Panc1 (cell line): Measurements from ENCODE around the gene SLC51B. TPM values are rescaled to one million over a fixed set of nuclear protein-coding genes. Genes with fewer than 3 reads are reported as not detected.

Experiments
- ATAC-seq: fragments of 200-7000 bp; cut with Tn5 transposase; 2 replicates; pipeline ENCODE4 v1.9.1; 2020; ENCODE audit warnings: mild to moderate bottlenecking, moderate library complexity
- BruUV-seq: library from RNA; stranded (reverse); fragments of 400-500 nt; replicated peaks from 2 replicates; lab custom pipeline; 2021; lab: Mats Ljungman, UMichigan
- CTCF ChIA-PET: fragments of 300-600 bp; sonication (Branson Sonifier 250); formaldehyde crosslinking; loops from one replicate; lab custom pipeline; 2022; ENCODE audit warnings: antibody characterized with exemption; lab: Charles Lee
- POLR2A ChIA-PET: fragments of 300-600 bp; sonication (Branson Sonifier 250); formaldehyde crosslinking; loops from one replicate; lab custom pipeline; 2022; ENCODE audit warnings: antibody characterized with exemption; lab: Charles Lee
- DNase-seq: peaks from one replicate; pipeline ENCODE4 v3.0.0-alpha.2; 2010; ENCODE audit warnings: low read depth, low spot score
- H3K27ac ChIP-seq: 2 replicates; pipeline ENCODE4 v1.5.1; 2011; ENCODE audit warnings: mild to moderate bottlenecking, low read length, inconsistent platforms
- H3K27me3 ChIP-seq: fragments of 200-500 bp; sonication (Bioruptor generic); 2 replicates; pipeline ENCODE4 v1.6.0; 2014; ENCODE audit warnings: low read length, inconsistent platforms; ENCODE audit not compliant: control insufficient read depth, insufficient read depth
- H3K36me3 ChIP-seq: fragments of 200-500 bp; sonication (Bioruptor generic); 2 replicates; pipeline ENCODE4 v1.5.1; 2014; ENCODE audit warnings: inconsistent platforms, mild to moderate bottlenecking, low read length, moderate library complexity; ENCODE audit not compliant: control insufficient read depth, insufficient read depth
- H3K4me1 ChIP-seq: 2 replicates; pipeline ENCODE4 v1.5.1; 2011; ENCODE audit warnings: inconsistent platforms, mild to moderate bottlenecking, low read length, moderate library complexity; ENCODE audit not compliant: control insufficient read depth, insufficient read depth
- H3K4me3 ChIP-seq, 2 experiments: 2 replicates each; pipeline ENCODE4 v1.5.1; 2011 to 2012; ENCODE audit warnings: low read depth in 2 of 2, low read length in 2 of 2, mild to moderate bottlenecking in 2 of 2, inconsistent platforms in 1 of 2, moderate library complexity in 1 of 2
- H3K9me3 ChIP-seq: fragments of 200-500 bp; sonication (Bioruptor generic); 2 replicates; pipeline ENCODE4 v1.5.1; 2014; ENCODE audit warnings: low read depth, mild to moderate bottlenecking, inconsistent platforms, low read length, moderate library complexity; ENCODE audit not compliant: control insufficient read depth, insufficient read depth
- POLR2AphosphoS5 ChIP-seq: IDR thresholded peaks from 2 replicates; pipeline ENCODE4 v1.6.1; 2012; ENCODE audit warnings: mild to moderate bottlenecking, low read depth, low read length, moderate library complexity
- SIN3A ChIP-seq: IDR thresholded peaks from 2 replicates; pipeline ENCODE4 v1.6.1; 2012; ENCODE audit warnings: low read depth, mild to moderate bottlenecking, low read length, moderate library complexity, borderline replicate concordance; ENCODE audit not compliant: insufficient read depth
- TCF7L2 ChIP-seq: IDR thresholded peaks from 2 replicates; pipeline ENCODE4 v1.6.1; 2011; ENCODE audit warnings: mild to moderate bottlenecking, low read depth, low read length, inconsistent platforms
- in situ Hi-C: cut with HindIII; loops from 2 replicates; pipeline ENCODE4 v1.10.0; 2016; ENCODE audit warnings: low sequenced_read_pairs, low pct_unique_long_range_greater_than_20kb
- intact Hi-C: fragments of 100-400 bp; cut with micrococcal nuclease; formaldehyde crosslinking; loops from one replicate; pipeline ENCODE4 v1.10.0; 2022; ENCODE audit not compliant: unreplicated experiment
- total RNA-seq: library from RNA; stranded (reverse); gene quantifications from one replicate; pipeline ENCODE4 v1.2.1, GENCODE V29; 2021; ENCODE audit not compliant: unreplicated experiment
- TF ChIP-seq, protein P1 (sequence below): fragments of 450-650 bp; IDR thresholded peaks from 2 replicates; pipeline ENCODE4 v1.5.1; 2017; ENCODE audit warnings: mild to moderate bottlenecking
- TF ChIP-seq, protein P2 (sequence below), 2 experiments: IDR thresholded peaks; 2 replicates each; pipeline ENCODE4 v1.6.1; 2011 to 2012; ENCODE audit warnings: low read depth in 2 of 2, control low read depth in 1 of 2, low read length in 1 of 2, mild to moderate bottlenecking in 1 of 2, moderate library complexity in 1 of 2; ENCODE audit not compliant: insufficient read depth in 1 of 2

The SLC51B gene
- total RNA-seq, 1 experiment from 2014 or later, result 0.51 TPM

DNA sequence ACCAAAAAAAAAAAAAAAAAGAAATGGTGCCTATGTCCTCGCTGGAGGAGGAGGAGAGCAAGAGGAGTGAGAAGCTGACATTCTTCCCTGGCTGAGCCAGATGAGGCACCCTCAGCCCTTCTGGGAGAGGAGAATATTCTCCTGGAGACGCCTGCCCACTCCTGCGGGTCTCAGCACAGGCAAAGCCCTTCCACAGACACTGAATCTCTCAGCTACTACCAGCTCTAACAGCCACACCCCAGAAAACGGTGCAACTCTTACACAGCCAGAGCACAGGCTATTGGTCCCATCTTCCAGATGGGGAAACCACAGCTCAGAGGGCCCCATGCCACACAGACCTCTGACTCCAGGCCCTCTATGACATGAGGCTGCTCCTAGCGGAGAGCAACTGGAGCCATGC, 16.9 kb downstream of the SLC51B start:
- ChIA-PET POLR2A (interaction anchor here (0.6 kb wide), 1 partner anchor 38 kb away, joined by 3 read pairs; no protein-coding TSS in a partner anchor), CTCF (interaction anchor here (0.6 to 1.3 kb wide), 3 partner anchors 10 to 25 kb away, joined by 3 to 9 read pairs (median 4); no protein-coding TSS in a partner anchor)
- H3K36me3 ChIP-seq, result no peaks in the 10 kb centered on the region
- H3K4me1 ChIP-seq, result 0 out of 2 replicates have a peak, but pooled peaks cover 1% of the 10 kb centered on the region
- intact Hi-C loops (no loop called here), in situ Hi-C loops (no loop called here)
- H3K9me3 ChIP-seq, result no peaks in the 10 kb centered on the region
- no TSS peak for BruUV-seq
- H3K4me3 ChIP-seq, result no peak overlapping the region
- DNase-seq (no peak), ATAC-seq (no peak)
- 0 out of 2 replicates have a peak, but pooled peaks cover 2% of the 10 kb centered on the region for H3K27me3 ChIP-seq
- TF ChIP-seq POLR2AphosphoS5 (no peak), SIN3A (no peak), TCF7L2 (no peak)
- TF ChIP-seq, protein P1, sequence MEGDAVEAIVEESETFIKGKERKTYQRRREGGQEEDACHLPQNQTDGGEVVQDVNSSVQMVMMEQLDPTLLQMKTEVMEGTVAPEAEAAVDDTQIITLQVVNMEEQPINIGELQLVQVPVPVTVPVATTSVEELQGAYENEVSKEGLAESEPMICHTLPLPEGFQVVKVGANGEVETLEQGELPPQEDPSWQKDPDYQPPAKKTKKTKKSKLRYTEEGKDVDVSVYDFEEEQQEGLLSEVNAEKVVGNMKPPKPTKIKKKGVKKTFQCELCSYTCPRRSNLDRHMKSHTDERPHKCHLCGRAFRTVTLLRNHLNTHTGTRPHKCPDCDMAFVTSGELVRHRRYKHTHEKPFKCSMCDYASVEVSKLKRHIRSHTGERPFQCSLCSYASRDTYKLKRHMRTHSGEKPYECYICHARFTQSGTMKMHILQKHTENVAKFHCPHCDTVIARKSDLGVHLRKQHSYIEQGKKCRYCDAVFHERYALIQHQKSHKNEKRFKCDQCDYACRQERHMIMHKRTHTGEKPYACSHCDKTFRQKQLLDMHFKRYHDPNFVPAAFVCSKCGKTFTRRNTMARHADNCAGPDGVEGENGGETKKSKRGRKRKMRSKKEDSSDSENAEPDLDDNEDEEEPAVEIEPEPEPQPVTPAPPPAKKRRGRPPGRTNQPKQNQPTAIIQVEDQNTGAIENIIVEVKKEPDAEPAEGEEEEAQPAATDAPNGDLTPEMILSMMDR, result no peak
- TF ChIP-seq, protein P2, sequence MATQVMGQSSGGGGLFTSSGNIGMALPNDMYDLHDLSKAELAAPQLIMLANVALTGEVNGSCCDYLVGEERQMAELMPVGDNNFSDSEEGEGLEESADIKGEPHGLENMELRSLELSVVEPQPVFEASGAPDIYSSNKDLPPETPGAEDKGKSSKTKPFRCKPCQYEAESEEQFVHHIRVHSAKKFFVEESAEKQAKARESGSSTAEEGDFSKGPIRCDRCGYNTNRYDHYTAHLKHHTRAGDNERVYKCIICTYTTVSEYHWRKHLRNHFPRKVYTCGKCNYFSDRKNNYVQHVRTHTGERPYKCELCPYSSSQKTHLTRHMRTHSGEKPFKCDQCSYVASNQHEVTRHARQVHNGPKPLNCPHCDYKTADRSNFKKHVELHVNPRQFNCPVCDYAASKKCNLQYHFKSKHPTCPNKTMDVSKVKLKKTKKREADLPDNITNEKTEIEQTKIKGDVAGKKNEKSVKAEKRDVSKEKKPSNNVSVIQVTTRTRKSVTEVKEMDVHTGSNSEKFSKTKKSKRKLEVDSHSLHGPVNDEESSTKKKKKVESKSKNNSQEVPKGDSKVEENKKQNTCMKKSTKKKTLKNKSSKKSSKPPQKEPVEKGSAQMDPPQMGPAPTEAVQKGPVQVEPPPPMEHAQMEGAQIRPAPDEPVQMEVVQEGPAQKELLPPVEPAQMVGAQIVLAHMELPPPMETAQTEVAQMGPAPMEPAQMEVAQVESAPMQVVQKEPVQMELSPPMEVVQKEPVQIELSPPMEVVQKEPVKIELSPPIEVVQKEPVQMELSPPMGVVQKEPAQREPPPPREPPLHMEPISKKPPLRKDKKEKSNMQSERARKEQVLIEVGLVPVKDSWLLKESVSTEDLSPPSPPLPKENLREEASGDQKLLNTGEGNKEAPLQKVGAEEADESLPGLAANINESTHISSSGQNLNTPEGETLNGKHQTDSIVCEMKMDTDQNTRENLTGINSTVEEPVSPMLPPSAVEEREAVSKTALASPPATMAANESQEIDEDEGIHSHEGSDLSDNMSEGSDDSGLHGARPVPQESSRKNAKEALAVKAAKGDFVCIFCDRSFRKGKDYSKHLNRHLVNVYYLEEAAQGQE (IDR thresholded peaks at IDR 0.05; ENCODE audit: insufficient read depth in 1 of 2, low read depth in 2 of 2, low read length in 1 of 2), result no peak
- no peak overlapping the region for H3K27ac ChIP-seq

DNA sequence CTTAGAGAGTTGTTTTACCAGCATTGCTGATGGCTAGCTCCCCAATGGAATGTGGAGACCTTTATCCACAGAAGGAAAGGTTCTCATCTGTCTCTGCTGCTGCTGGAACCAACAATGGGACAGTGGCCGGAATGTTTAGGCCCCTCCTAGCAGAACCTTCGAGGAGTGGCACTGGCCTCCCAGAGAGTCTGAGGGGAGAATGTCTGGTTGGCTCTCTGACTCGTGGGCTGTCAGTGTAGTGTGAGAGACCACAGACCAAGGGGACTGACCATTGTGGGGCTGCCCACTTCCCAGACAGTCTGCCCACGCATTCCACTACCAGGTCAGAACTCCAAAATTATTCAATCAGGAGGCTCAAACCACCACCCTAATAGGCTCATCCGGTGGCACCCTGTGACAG, 17.5 kb downstream of the SLC51B start:
- POLR2A ChIA-PET, result interaction anchor here (0.6 kb wide), 1 partner anchor 454 kb away, joined by 7 read pairs; no protein-coding TSS in a partner anchor

More for the DNA sequence above, 17.5 kb downstream of the SLC51B start:
- no peak for DNase-seq
- no TSS peak for BruUV-seq
- ATAC-seq, result no peak
- no peaks in the 10 kb centered on the region for H3K4me1 ChIP-seq
- CTCF ChIA-PET, result interaction anchor here (0.5 to 0.6 kb wide), 2 partner anchors 11 to 178 kb away, joined by 3 to 5 read pairs; no protein-coding TSS in a partner anchor
- H3K27ac ChIP-seq, result no peak overlapping the region
- peaks cover 6% of the 10 kb centered on the region; the same call in 1 of the 2 replicates for H3K27me3 ChIP-seq
- in situ Hi-C loops, result no loop called here
- TF ChIP-seq POLR2AphosphoS5 (no peak), TCF7L2 (no peak), SIN3A (no peak)
- TF ChIP-seq, protein P2 (IDR thresholded peaks at IDR 0.05; ENCODE audit: insufficient read depth in 1 of 2, low read depth in 2 of 2, low read length in 1 of 2), result no peak
- TF ChIP-seq, protein P1, result no peak
- no peaks in the 10 kb centered on the region for H3K36me3 ChIP-seq
- intact Hi-C loops, result no loop called here
- H3K9me3 ChIP-seq, result no peaks in the 10 kb centered on the region
- H3K4me3 ChIP-seq, result no peak overlapping the region
